CD1c-positive myeloid dendritic cell (primary cell): ENCODE results near the gene TRIM23.
"Not testable (repeated sequence)": the region's sequence is repeated elsewhere in the genome, so short reads cannot be mapped to it uniquely, and the experiment has no call there.

Source experiments
- DNase-seq: peaks from one replicate; pipeline ENCODE4 v3.0.0-alpha.2; 2016; ENCODE audit errors: extremely low spot score

Gene TRIM23

DNA sequence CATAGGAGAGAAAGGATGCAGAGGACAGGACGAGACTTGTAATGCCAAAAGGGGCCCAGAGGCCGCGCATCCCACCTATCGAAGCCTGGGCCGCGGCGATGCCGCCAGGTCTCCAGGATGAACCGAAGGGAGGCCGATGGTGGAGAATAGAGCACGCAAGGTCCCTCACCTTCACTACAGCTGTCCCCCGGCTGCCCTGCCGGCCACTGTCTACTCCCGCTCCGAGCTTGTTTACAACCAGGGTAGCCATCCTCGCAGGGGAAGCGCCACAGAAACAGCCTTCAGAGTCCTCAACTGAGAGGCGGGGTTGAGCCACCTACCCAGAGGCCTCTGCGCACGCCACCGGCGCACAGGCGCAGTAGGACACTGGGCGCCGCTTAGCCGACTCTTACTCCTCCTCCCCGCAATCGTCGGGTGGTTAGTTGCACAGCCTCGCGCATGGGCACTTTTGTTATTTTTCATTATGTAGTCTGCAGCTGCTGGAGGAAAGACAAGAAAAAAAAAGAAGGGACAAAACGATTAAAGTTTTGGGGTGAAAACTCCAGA, at the start of gene TRIM23:
TSS of gene TRIM23 (minus strand) at position 309 of the 546 bp plus-strand sequence. CDS start at position 250, 59 bp downstream.
- DNase-seq: peak; percentile 97

GRCh38 chr5:65672796-65673195, 48.7 kb upstream of the TRIM23 start:
- peak; percentile 6 for DNase-seq

GRCh38 chr5:65668696-65669095, 44.6 kb upstream of the TRIM23 start:
- no peak for DNase-seq

- no peak for DNase-seq
Observed at GRCh38 chr5:65663804-65664521, 39.8 kb upstream of the TRIM23 start.

GRCh38 chr5:65654713-65655112, 30.6 kb upstream of the TRIM23 start:
- no peak for DNase-seq

DNA sequence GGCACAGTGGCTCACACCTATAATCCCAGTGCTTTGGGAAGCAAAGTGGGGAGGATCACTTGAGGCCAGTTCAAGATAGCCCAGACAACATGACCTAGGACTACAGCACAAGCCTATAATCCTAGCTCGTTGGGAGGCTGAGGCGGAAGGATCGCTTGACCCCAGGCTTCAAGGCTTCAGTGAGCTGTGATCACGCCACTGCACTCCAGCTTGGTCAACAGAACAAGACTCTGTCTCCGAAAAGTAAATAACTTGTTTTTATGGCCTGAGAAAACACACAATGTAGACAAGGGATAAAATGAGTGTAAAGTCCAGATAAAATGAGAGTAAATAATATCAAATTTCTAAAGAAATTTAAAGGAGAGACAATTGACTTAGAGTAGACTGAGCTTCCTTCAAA, 27.0 kb upstream of the TRIM23 start:
- DNase-seq: no peak

DNA sequence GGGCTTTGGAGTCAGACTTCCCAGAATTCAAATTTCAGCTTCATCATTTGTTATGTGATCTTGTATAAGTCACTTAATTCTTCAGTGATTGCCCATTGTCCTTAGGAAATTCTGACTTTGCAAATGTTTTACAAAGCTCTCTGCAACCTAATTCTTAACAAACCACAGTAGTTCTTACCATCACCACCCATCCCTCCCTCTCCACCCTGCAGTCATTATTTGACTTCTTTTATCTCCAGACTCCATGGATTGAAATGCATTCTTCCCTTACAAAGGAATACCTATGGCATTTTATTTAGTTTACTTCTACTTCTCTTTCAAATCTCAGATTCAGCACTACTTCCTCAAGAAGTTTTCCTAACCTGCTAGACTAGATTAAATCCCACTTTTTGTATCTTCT, 23.8 kb upstream of the TRIM23 start:
- no peak for DNase-seq

DNA sequence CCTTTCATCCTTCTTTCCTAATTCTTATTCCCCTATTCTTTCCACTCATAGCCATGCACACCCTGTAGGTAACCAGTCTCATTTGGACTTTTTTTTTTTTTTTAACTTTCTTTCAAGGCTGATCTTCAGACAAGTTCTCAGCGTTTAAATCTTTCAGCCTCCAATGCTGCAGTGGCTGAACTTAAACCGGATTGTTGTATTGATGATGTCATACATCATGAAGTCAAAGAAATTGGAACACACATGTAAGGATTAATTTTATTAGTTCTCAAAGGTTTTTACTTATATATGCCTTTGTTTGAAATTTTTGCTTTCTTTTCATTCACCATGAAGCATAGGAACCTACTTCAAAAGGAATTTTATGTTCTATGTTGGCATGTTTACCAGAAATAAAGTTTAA, 22.8 kb upstream of the TRIM23 start:
- DNase-seq: no peak

- no peak for DNase-seq
Observed at GRCh38 chr5:65640240-65640639, 16.1 kb upstream of the TRIM23 start.

- DNase-seq: no peak
Observed at GRCh38 chr5:65630981-65631380, 6.8 kb upstream of the TRIM23 start.

DNA sequence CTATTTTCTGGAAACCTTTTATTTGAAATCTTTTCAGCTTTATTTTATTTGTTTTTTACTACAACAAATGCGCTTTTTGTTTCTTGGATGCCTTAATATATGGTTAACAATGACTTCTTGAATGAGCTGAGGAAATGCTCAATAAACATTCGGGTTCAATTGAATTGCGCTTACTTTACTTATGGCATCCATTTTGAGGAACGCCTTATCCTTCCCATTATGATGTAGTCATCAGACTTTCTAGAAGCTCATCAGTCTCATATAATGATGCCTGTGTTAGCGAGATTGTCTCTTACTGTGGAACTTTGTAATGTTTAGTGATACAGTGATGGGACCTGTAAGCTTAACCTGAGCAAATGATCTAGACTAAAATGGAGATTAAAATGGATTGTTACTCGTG, 1.6 kb upstream of the TRIM23 start:
- no peak for DNase-seq

- peak; percentile 92 for DNase-seq
Observed at GRCh38 chr5:65624571-65625555, 730 bp upstream of the TRIM23 start, which contains the start of the genes SHLD3 and TRAPPC13. TSS of gene SHLD3 (plus strand) at chr5:65625027. CDS start at chr5:65629588, 4,561 bp downstream. TSS of gene TRAPPC13 (plus strand) at chr5:65625027. CDS start at chr5:65625061, 34 bp downstream.

DNA sequence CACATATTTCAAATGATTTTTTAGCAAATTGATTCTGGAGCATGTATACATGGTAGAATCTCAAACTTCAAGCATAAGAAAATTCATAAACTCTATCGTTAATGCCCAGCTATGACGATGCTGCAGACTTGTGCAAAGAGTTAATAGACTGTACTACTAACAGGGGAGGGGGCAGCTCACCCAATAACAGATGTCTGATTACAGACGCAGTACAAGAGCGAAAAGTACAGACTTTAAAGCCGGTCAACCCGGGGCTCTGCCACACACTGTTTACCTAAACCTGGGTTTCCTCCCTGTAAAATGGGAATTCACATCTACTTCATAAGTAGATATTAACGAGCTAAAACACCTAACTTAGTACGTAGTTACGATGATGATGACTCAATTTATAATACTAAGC, 651 bp downstream of the TRIM23 start:
- DNase-seq: no peak

DNA sequence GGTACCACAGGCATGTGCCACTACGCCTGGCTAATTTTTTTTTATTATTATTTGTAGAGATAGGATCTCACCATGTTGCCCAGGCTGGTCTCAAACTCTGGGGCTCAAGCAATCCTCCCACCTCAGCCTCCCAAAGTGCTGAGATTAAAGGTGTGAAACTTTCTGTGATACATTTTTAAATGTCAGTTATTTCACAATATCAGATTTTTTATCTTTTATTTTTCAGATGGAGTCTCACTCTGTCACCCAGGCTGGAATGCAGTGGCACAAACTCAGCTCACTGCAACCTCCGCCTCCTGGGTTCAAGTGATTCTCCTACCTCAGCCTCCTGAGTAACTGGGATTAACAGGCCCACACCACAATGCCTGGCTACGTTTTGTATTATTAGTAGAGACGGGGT, 2.2 kb downstream of the TRIM23 start:
- not testable (repeated sequence) for DNase-seq

- no peak for DNase-seq
Observed at GRCh38 chr5:65620021-65620420, 4.1 kb downstream of the TRIM23 start.

- no peak for DNase-seq
Observed at GRCh38 chr5:65612298-65612907, 11.7 kb downstream of the TRIM23 start.

GRCh38 chr5:65611524-65611923, 12.6 kb downstream of the TRIM23 start:
- no peak for DNase-seq

- DNase-seq: not testable (repeated sequence)
Observed at GRCh38 chr5:65601761-65602160, 22.4 kb downstream of the TRIM23 start.

GRCh38 chr5:65588694-65589093, 35.4 kb downstream of the TRIM23 start:
- no peak for DNase-seq

DNA sequence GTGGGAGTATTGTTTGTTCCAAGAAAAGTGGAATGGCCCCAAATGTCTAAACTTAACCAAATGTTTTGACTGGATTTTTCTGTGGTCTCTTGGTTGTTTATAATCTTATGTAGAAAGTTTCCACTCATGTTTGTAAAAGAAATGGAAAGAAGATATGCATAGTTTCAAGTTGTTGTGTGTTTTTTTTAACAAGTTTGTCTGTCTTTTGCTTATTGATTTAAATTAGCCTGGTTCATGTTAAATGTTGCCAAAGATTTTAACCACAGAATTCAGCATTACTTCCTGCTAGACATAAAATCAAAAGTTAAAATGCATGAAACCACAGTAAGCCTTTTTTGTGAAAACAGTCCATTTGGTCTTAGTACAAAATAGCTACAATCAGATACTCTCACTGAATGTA, 47.0 kb downstream of the TRIM23 start:
- no peak for DNase-seq

DNA sequence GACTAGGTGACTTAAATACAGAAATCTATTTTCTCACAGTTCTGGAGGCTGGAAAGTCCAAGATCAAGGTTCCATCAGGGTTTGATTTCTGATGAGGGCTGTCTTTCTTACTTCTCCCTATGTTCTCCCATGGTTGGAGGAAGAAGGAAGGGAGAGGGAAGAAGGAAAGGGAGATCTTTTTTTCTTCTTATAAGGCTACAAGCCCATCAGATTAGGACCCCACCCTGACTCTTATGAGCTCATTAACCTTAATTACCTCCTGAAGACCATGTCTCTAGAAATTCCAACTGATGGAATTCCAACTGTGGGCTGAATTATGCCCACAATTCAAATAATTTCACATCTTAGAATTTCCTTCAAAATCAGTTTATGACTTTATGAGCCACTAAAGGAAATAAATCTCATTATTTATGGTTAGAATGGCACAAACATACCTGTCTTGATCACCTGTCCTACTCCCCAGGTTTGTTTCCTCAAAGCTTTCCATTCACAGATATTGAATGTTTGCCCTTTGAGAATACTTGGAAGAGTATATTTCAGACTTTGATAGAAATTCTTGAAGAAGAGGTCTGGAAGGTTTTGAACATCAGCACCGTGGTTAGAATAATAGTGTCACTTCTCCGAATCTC, 53.4 kb downstream of the TRIM23 start:
- DNase-seq: no peak
